T-helper 17 cell (primary cell): ENCODE data around the gene ELL. TPM values are rescaled to one million over a fixed set of nuclear protein-coding genes. Genes with fewer than 3 reads are reported as not detected.
A peak's percentile ranks its signal among the peaks of the same experiment; 100 is the strongest.

Experiments
- ATAC-seq: fragments of 150-1000 bp; cut with Tn5 transposase; 2 replicates; pipeline ENCODE4 v1.10.0; 2021; ENCODE audit warnings: mild to moderate bottlenecking, moderate library complexity
- DNase-seq, 3 donors: peaks; one replicate each; pipeline versions ENCODE4 v3.0.0 to v3.0.0-alpha.2; 2020 to 2021
- H3K9me3 ChIP-seq: one replicate; pipeline ENCODE4 v1.7.0; 2013; ENCODE audit warnings: low read length, mild to moderate bottlenecking; ENCODE audit not compliant: control insufficient read depth, poor library complexity, severe bottlenecking
- H3K27ac Mint-ChIP-seq: one replicate; pipeline ENCODE4 v1.8.0; 2022; ENCODE audit warnings: mild to moderate bottlenecking, moderate library complexity, mixed read lengths
- H3K27me3 Mint-ChIP-seq: one replicate; pipeline ENCODE4 v1.8.0; 2022; ENCODE audit warnings: mixed read lengths
- H3K36me3 Mint-ChIP-seq: one replicate; pipeline ENCODE4 v1.8.0; 2022; ENCODE audit warnings: low read depth, mixed read lengths
- H3K4me1 Mint-ChIP-seq: one replicate; pipeline ENCODE4 v1.8.0; 2022; ENCODE audit warnings: mild to moderate bottlenecking, mixed read lengths
- H3K4me3 Mint-ChIP-seq: one replicate; pipeline ENCODE4 v1.8.0; 2022; ENCODE audit warnings: mild to moderate bottlenecking, moderate library complexity, mixed read lengths
- total RNA-seq, 4 donors: library from RNA in 2 of 4; stranded (reverse) in 2 of 4; gene quantifications; one replicate each; pipeline ENCODE4 v1.2.3 and lab custom pipeline; 2022 to 2026

ELL gene
- total RNA-seq, 2 donors from 2014 or later: 51.0 to 62.8 TPM

- ATAC-seq (peak; percentile 77), DNase-seq (peak in 1 of 3 donors; percentile 35)
- Mint-ChIP-seq H3K36me3 (no peaks in the 10 kb centered on the region), H3K27ac (peak overlapping the region; percentile 97), H3K4me1 (peaks cover 58% of the 10 kb centered on the region), H3K27me3 (no peaks in the 10 kb centered on the region), H3K4me3 (peak overlapping the region; percentile 82)
- no peaks in the 10 kb centered on the region for H3K9me3 ChIP-seq
Observed at GRCh38 chr19:18507021-18507726, 14.7 kb downstream of the ELL start.

GRCh38 chr19:18506101-18506930 is 15.6 kb downstream of the ELL start:
- Mint-ChIP-seq H3K4me1 (peaks cover 67% of the 10 kb centered on the region), H3K4me3 (peak overlapping the region; percentile 82), H3K27me3 (no peaks in the 10 kb centered on the region), H3K36me3 (no peaks in the 10 kb centered on the region), H3K27ac (peak overlapping the region; percentile 97)
- no peaks in the 10 kb centered on the region for H3K9me3 ChIP-seq
- no peak for DNase-seq
- peak; percentile 58 for ATAC-seq

- no peaks in the 10 kb centered on the region for H3K9me3 ChIP-seq
- DNase-seq (no peak), ATAC-seq (no peak)
- Mint-ChIP-seq H3K4me1 (peaks cover 70% of the 10 kb centered on the region), H3K27me3 (no peaks in the 10 kb centered on the region), H3K27ac (peak overlapping the region; percentile 97), H3K36me3 (no peaks in the 10 kb centered on the region), H3K4me3 (peak overlapping the region; percentile 84)
Observed at GRCh38 chr19:18504886-18505610, 16.8 kb downstream of the ELL start.

GRCh38 chr19:18503971-18504885 is 17.6 kb downstream of the ELL start:
- H3K9me3 ChIP-seq: no peaks in the 10 kb centered on the region
- ATAC-seq (no peak), DNase-seq (no peak)
- Mint-ChIP-seq H3K4me1 (peaks cover 74% of the 10 kb centered on the region), H3K36me3 (no peaks in the 10 kb centered on the region), H3K27me3 (no peaks in the 10 kb centered on the region), H3K27ac (peak overlapping the region; percentile 97), H3K4me3 (peak overlapping the region; percentile 84)

GRCh38 chr19:18503337-18503970 is 18.4 kb downstream of the ELL start:
- no peak for ATAC-seq
- no peak for DNase-seq
- Mint-ChIP-seq H3K4me3 (peak overlapping the region; percentile 65), H3K27me3 (no peaks in the 10 kb centered on the region), H3K36me3 (no peaks in the 10 kb centered on the region), H3K4me1 (peaks cover 80% of the 10 kb centered on the region), H3K27ac (peak overlapping the region; percentile 93)
- no peaks in the 10 kb centered on the region for H3K9me3 ChIP-seq

GRCh38 chr19:18502638-18503294 is 19.1 kb downstream of the ELL start:
- H3K4me1 Mint-ChIP-seq: peaks cover 76% of the 10 kb centered on the region
- no peak for DNase-seq
- H3K36me3 Mint-ChIP-seq: no peaks in the 10 kb centered on the region
- no peak for ATAC-seq
- no peaks in the 10 kb centered on the region for H3K9me3 ChIP-seq
- peak overlapping the region; percentile 76 for H3K4me3 Mint-ChIP-seq
- no peaks in the 10 kb centered on the region for H3K27me3 Mint-ChIP-seq
- H3K27ac Mint-ChIP-seq: peak overlapping the region; percentile 93

- H3K4me1 Mint-ChIP-seq: peaks cover 72% of the 10 kb centered on the region
- peak overlapping the region; percentile 93 for H3K27ac Mint-ChIP-seq
- H3K27me3 Mint-ChIP-seq: no peaks in the 10 kb centered on the region
- no peaks in the 10 kb centered on the region for H3K36me3 Mint-ChIP-seq
- ATAC-seq (peak; percentile 10), DNase-seq (no peak)
- peak overlapping the region; percentile 76 for H3K4me3 Mint-ChIP-seq
- H3K9me3 ChIP-seq: no peaks in the 10 kb centered on the region
Observed at GRCh38 chr19:18502246-18502637, 19.6 kb downstream of the ELL start.

GRCh38 chr19:18501832-18502231 is 20.0 kb downstream of the ELL start:
- H3K36me3 Mint-ChIP-seq: no peaks in the 10 kb centered on the region
- peak overlapping the region; percentile 50 for H3K4me3 Mint-ChIP-seq
- H3K4me1 Mint-ChIP-seq: peaks cover 72% of the 10 kb centered on the region
- H3K27ac Mint-ChIP-seq: peak overlapping the region; percentile 93
- DNase-seq (no peak), ATAC-seq (no peak)
- H3K27me3 Mint-ChIP-seq: no peaks in the 10 kb centered on the region
- no peaks in the 10 kb centered on the region for H3K9me3 ChIP-seq

- H3K9me3 ChIP-seq: no peaks in the 10 kb centered on the region
- peak overlapping the region; percentile 93 for H3K27ac Mint-ChIP-seq
- H3K27me3 Mint-ChIP-seq: no peaks in the 10 kb centered on the region
- H3K4me1 Mint-ChIP-seq: peaks cover 72% of the 10 kb centered on the region
- ATAC-seq: no peak
- H3K36me3 Mint-ChIP-seq: no peaks in the 10 kb centered on the region
- H3K4me3 Mint-ChIP-seq: peak overlapping the region; percentile 50
- DNase-seq: no peak
Observed at GRCh38 chr19:18501351-18501750, 20.5 kb downstream of the ELL start.

GRCh38 chr19:18500799-18501198 is 21.1 kb downstream of the ELL start:
- no peaks in the 10 kb centered on the region for H3K27me3 Mint-ChIP-seq
- DNase-seq (no peak), ATAC-seq (no peak)
- H3K9me3 ChIP-seq: no peaks in the 10 kb centered on the region
- no peaks in the 10 kb centered on the region for H3K36me3 Mint-ChIP-seq
- H3K27ac Mint-ChIP-seq: peak overlapping the region; percentile 93
- peak overlapping the region; percentile 39 for H3K4me3 Mint-ChIP-seq
- peaks cover 72% of the 10 kb centered on the region for H3K4me1 Mint-ChIP-seq

- Mint-ChIP-seq H3K27me3 (no peaks in the 10 kb centered on the region), H3K36me3 (no peaks in the 10 kb centered on the region), H3K27ac (peak overlapping the region; percentile 93), H3K4me3 (peak overlapping the region; percentile 15), H3K4me1 (peaks cover 72% of the 10 kb centered on the region)
- no peaks in the 10 kb centered on the region for H3K9me3 ChIP-seq
- DNase-seq (no peak), ATAC-seq (no peak)
Observed at GRCh38 chr19:18500376-18500775, 21.5 kb downstream of the ELL start.
